HepG2 (cell line): ENCODE results near the gene VPS37B. TPM values are rescaled to one million over a fixed set of nuclear protein-coding genes. Genes with fewer than 3 reads are reported as not detected.

Experiments
- DMAP1 ChIP-seq: IDR thresholded peaks from 2 replicates; pipeline ENCODE4 v1.6.1; 2016
- GZF1 ChIP-seq: sonication (generic); formaldehyde crosslinking; IDR thresholded peaks from 2 replicates; pipeline ENCODE4 v1.5.1; 2020; ENCODE audit warnings: mild to moderate bottlenecking, missing genetic modification reagents
- HIVEP1 ChIP-seq: sonication (generic); formaldehyde crosslinking; IDR thresholded peaks from 2 replicates; pipeline ENCODE4 v1.4.0; 2020; ENCODE audit warnings: mild to moderate bottlenecking, missing genetic modification reagents
- HMG20B ChIP-seq: conservative IDR thresholded peaks from 2 replicates; pipeline ENCODE4 v1.6.1; 2016; ENCODE audit warnings: missing genetic modification reagents, missing compliant biosample characterization
- MED1 ChIP-seq: sonication (generic); formaldehyde crosslinking; IDR thresholded peaks from 2 replicates; pipeline ENCODE4 v1.4.0; 2020; ENCODE audit warnings: missing genetic modification reagents
- MIXL1 ChIP-seq: IDR thresholded peaks from 2 replicates; pipeline ENCODE4 v1.6.1; 2016
- MTA1 ChIP-seq: sonication (generic); formaldehyde crosslinking; IDR thresholded peaks from 2 replicates; pipeline ENCODE4 v1.4.0; 2020; ENCODE audit warnings: missing genetic modification reagents, mild to moderate bottlenecking, borderline replicate concordance
- NCOA2 ChIP-seq: sonication (generic); formaldehyde crosslinking; IDR thresholded peaks from 2 replicates; pipeline ENCODE4 v1.8.0; 2022; ENCODE audit warnings: inconsistent platforms
- RORA ChIP-seq: sonication (generic); formaldehyde crosslinking; IDR thresholded peaks from 2 replicates; pipeline ENCODE4 v1.5.0; 2020; ENCODE audit warnings: mild to moderate bottlenecking, missing genetic modification reagents, moderate library complexity
- SKI ChIP-seq: fragments of 450-650 bp; IDR thresholded peaks from one replicate; pipeline ENCODE4 v1.6.1; 2018; ENCODE audit warnings: mild to moderate bottlenecking; ENCODE audit not compliant: partially characterized antibody
- SOX6 ChIP-seq, 2 experiments: fragments of 450-650 bp in 1 of 2; sonication (generic) in 1 of 2; formaldehyde crosslinking in 1 of 2; IDR thresholded peaks; 2 replicates each; pipeline versions ENCODE4 v1.4.0 to v1.6.1; 2017 to 2020; ENCODE audit warnings: antibody characterized with exemption in 1 of 2, mild to moderate bottlenecking in 1 of 2, missing genetic modification reagents in 1 of 2
- U2AF1 ChIP-seq: fragments of 200-400 bp; formaldehyde crosslinking; optimal IDR thresholded peaks from 2 replicates; pipeline ENCODE3; 2017; ENCODE audit warnings: mild to moderate bottlenecking, low read depth, low read length
- ZBTB43 ChIP-seq: sonication (generic); formaldehyde crosslinking; conservative IDR thresholded peaks from 2 replicates; pipeline ENCODE4 v1.4.0; 2020; ENCODE audit warnings: missing genetic modification reagents
- ZBTB44 ChIP-seq: sonication (generic); formaldehyde crosslinking; IDR thresholded peaks from 2 replicates; pipeline ENCODE4 v1.4.0; 2020; ENCODE audit warnings: missing genetic modification reagents
- ZFP36L1 ChIP-seq: sonication (generic); formaldehyde crosslinking; IDR thresholded peaks from 2 replicates; pipeline ENCODE4 v1.8.0; 2022; ENCODE audit warnings: mild to moderate bottlenecking, missing genetic modification reagents, moderate library complexity
- ZNF251 ChIP-seq: sonication (generic); formaldehyde crosslinking; IDR thresholded peaks from 2 replicates; pipeline ENCODE4 v1.9.0; 2021; ENCODE audit warnings: mild to moderate bottlenecking, missing genetic modification reagents
- ZNF253 ChIP-seq: sonication (generic); formaldehyde crosslinking; IDR thresholded peaks from 2 replicates; pipeline ENCODE4 v1.8.0; 2022; ENCODE audit warnings: mild to moderate bottlenecking, missing genetic modification reagents, borderline replicate concordance
- ZNF780A ChIP-seq: sonication (generic); formaldehyde crosslinking; IDR thresholded peaks from 2 replicates; pipeline ENCODE4 v1.8.0; 2022; ENCODE audit warnings: mild to moderate bottlenecking, missing genetic modification reagents, moderate library complexity
- ZNF792 ChIP-seq: IDR thresholded peaks from 2 replicates; pipeline ENCODE4 v1.6.1; 2016
- ZSCAN29 ChIP-seq: sonication (generic); formaldehyde crosslinking; conservative IDR thresholded peaks from 2 replicates; pipeline ENCODE4 v1.4.0; 2020; ENCODE audit warnings: mild to moderate bottlenecking, missing genetic modification reagents
- polyA plus RNA-seq, 8 experiments: library from polyadenylated mRNA; depleted of rRNA in 3 of 8; stranded (reverse) in 7 of 8; unstranded in 1 of 8; fragments of >200 nt; fragmentation: Illumina TruSeq in 4 of 8; extraction: Trizol in 4 of 8; gene quantifications; 2 replicates each; pipeline versions ENCODE4 v1.2.1 to v1.2.3, GENCODE V29; 2011 to 2016; ENCODE audit warnings: low read depth in 4 of 8, missing spikeins in 1 of 8, mixed read lengths in 1 of 8; ENCODE audit not compliant: insufficient read depth in 1 of 8
- total RNA-seq, 5 experiments: library from RNA; depleted of rRNA; stranded (reverse); fragments of >200 nt; fragmentation: Illumina TruSeq; extraction: Trizol; gene quantifications; 2 replicates each; pipeline ENCODE4 v1.2.3, GENCODE V29; 2016; ENCODE audit warnings: low read depth in 1 of 5
- TF ChIP-seq, protein P1 (sequence below): IDR thresholded peaks from 2 replicates; pipeline ENCODE4 v1.6.1; 2012; ENCODE audit warnings: low read depth, low read length, improper control_type of control experiment
- TF ChIP-seq, protein P2 (sequence below): sonication (generic); formaldehyde crosslinking; IDR thresholded peaks from 2 replicates; pipeline ENCODE4 v1.5.1; 2020; ENCODE audit warnings: missing genetic modification reagents, mild to moderate bottlenecking, borderline replicate concordance
- TF ChIP-seq, protein P3 (sequence below): sonication (generic); formaldehyde crosslinking; IDR thresholded peaks from 2 replicates; pipeline ENCODE4 v1.5.1; 2020; ENCODE audit warnings: mild to moderate bottlenecking, moderate library complexity, missing genetic modification reagents

Gene VPS37B
- total and polyA plus RNA-seq, 2 of the 13 experiments (the other 11 are each of a cell fraction or from before 2014, with no cell fraction given) = 4.6 to 5.3 TPM

GRCh38 chr12:122917507-122918121 lies 21.7 kb upstream of the VPS37B start (continued):
- TF ChIP-seq, protein P1, sequence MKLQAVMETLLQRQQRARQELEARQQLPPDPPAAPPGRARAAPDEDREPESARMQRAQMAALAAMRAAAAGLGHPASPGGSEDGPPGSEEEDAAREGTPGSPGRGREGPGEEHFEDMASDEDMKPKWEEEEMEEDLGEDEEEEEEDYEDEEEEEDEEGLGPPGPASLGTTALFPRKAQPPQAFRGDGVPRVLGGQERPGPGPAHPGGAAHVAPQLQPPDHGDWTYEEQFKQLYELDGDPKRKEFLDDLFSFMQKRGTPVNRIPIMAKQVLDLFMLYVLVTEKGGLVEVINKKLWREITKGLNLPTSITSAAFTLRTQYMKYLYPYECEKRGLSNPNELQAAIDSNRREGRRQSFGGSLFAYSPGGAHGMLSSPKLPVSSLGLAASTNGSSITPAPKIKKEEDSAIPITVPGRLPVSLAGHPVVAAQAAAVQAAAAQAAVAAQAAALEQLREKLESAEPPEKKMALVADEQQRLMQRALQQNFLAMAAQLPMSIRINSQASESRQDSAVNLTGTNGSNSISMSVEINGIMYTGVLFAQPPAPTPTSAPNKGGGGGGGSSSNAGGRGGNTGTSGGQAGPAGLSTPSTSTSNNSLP = peak; percentile 54; the same call in 1 of the 2 replicates
- TF ChIP-seq MIXL1 (peak; percentile 64; the same call in 1 of the 2 replicates), ZNF780A (CRISPR knock-in tag) (no peak), ZNF253 (CRISPR knock-in tag) (no peak), ZSCAN29 (CRISPR knock-in tag) (0 out of 2 replicates have a peak, but pooled peaks have one; percentile 44), ZNF792 (CRISPR knock-in tag) (no peak), SOX6 (IDR thresholded peaks at IDR 0.05) (no peak), SOX6 (CRISPR knock-in tag; IDR thresholded peaks at IDR 0.05) (peak; percentile 63), HIVEP1 (CRISPR knock-in tag) (peak; percentile 13; the same call in 1 of the 2 replicates), U2AF1 (no peak), DMAP1 (0 out of 2 replicates have a peak, but pooled peaks have one; percentile 28), ZNF251 (CRISPR knock-in tag) (no peak), ZBTB43 (CRISPR knock-in tag) (peak; percentile 74; the same call in 1 of the 2 replicates), HMG20B (peak; percentile 20; the same call in 1 of the 2 replicates), NCOA2 (CRISPR knock-in tag) (peak; percentile 44), SKI (peak; percentile 46), MED1 (CRISPR knock-in tag) (peak; percentile 62; the same call in 1 of the 2 replicates), ZBTB44 (CRISPR knock-in tag) (no peak), ZFP36L1 (CRISPR knock-in tag) (0 out of 2 replicates have a peak, but pooled peaks have one; percentile 21), MTA1 (CRISPR knock-in tag) (0 out of 2 replicates have a peak, but pooled peaks have one; percentile 26), GZF1 (CRISPR knock-in tag) (no peak), RORA (CRISPR knock-in tag) (no peak)
- TF ChIP-seq, protein P2, sequence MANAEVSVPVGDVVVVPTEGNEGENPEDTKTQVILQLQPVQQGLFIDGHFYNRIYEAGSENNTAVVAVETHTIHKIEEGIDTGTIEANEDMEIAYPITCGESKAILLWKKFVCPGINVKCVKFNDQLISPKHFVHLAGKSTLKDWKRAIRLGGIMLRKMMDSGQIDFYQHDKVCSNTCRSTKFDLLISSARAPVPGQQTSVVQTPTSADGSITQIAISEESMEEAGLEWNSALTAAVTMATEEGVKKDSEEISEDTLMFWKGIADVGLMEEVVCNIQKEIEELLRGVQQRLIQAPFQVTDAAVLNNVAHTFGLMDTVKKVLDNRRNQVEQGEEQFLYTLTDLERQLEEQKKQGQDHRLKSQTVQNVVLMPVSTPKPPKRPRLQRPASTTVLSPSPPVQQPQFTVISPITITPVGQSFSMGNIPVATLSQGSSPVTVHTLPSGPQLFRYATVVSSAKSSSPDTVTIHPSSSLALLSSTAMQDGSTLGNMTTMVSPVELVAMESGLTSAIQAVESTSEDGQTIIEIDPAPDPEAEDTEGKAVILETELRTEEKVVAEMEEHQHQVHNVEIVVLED (CRISPR knock-in tag) = peak; percentile 20; the same call in 1 of the 2 replicates
- TF ChIP-seq, protein P3, sequence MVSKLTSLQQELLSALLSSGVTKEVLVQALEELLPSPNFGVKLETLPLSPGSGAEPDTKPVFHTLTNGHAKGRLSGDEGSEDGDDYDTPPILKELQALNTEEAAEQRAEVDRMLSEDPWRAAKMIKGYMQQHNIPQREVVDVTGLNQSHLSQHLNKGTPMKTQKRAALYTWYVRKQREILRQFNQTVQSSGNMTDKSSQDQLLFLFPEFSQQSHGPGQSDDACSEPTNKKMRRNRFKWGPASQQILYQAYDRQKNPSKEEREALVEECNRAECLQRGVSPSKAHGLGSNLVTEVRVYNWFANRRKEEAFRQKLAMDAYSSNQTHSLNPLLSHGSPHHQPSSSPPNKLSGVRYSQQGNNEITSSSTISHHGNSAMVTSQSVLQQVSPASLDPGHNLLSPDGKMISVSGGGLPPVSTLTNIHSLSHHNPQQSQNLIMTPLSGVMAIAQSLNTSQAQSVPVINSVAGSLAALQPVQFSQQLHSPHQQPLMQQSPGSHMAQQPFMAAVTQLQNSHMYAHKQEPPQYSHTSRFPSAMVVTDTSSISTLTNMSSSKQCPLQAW (CRISPR knock-in tag) = peak; percentile 67; the same call in 1 of the 2 replicates
